CD4-positive, alpha-beta T cell treated with Interleukin-15 for 4 hours (primary cell): ENCODE data around the gene TVP23B.
"Not testable (repeated sequence)": the region's sequence is repeated elsewhere in the genome, so short reads cannot be mapped to it uniquely, and the experiment has no call there.

Experiments used
- DNase-seq: peaks from one replicate; pipeline ENCODE4 v3.0.0-alpha.2; 2020; ENCODE audit warnings: low spot score

TVP23B gene

DNA sequence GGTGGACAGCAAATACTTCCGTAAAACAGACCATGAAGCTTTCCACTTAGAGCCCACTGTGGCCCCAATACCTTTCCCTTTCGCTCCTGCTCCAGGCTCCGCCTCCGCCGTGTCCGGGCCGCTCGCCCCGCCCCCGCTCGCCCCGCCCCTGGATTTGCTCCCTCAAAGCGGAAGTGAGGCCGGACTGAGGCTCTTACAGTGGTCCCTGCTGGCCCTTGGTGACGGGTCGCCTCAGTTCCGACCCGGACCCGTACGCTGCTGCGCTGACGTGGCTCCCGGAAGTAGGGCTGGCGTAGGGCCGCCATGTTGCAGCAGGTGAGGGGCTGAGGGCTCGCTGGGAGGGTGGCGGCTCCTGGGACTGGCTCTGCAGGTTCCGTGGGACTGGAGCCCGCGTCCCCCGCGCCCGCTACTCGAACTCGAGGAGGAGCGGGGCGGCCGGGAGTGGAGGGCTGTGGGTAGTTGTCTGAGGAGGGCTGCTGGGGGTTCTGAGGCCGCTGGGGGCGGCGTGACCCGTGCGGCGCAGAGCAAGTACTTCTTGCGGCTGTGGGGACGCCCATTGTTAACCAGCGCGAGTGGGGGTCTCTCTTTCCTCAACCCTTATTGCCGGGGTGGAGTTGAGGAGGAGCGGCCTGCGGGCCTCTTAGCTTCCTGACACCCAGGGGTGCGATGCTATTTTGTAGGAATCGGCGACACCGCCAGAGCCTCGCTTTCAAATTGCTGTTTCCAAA lies at the start of gene TVP23B:
Gene TVP23B (plus strand): TSS at position 193 of the 728 bp plus-strand sequence. CDS start 111 bp downstream, at position 304.
- peak; percentile 94 for DNase-seq

- DNase-seq: not testable (repeated sequence)
Observed at GRCh38 chr17:18732438-18732837, 48.5 kb upstream of the TVP23B start.

- DNase-seq: not testable (repeated sequence)
Observed at GRCh38 chr17:18733350-18733749, 47.6 kb upstream of the TVP23B start.

DNA sequence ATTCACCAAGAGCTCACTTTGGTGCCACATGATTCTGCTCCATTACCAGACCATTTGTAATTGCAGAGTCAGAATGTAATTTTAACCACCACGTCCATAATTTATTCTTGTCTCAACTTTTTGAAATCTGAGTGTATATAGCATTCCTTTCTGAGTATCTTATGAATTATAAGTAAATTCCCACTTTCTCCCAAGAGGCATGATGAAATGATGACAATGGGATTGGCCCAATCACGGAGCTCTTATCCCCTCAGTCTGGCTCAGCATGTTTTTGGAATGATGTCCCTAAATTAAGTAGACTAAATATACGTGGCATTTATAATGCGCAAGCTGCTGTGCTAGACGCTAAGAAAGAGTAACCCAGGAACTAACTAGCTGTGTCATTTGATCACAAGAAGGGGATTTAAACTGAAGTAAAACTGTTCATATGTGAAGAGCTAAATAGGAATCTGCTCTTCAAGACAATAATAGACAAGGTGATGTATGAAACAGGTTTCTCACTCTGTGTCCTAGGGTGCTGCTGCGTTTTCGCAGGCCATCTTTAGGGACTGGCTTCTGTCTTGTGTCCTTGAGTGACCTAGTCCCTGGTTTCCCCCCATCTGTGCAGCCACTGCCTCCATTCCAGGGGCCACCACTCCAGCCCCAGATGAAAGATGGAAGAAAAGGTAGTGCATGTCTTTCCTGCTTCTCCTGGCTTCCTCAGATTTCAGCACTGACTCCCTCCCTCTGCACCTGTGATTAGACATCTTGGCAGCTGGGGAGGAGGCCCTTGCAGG lies 41.2 kb upstream of the TVP23B start:
- DNase-seq: not testable (repeated sequence)

GRCh38 chr17:18741228-18741627 lies 39.8 kb upstream of the TVP23B start:
- not testable (repeated sequence) for DNase-seq

- not testable (repeated sequence) for DNase-seq
Observed at GRCh38 chr17:18743699-18744421, 37.1 kb upstream of the TVP23B start, which contains the start of gene FBXW10. TSS of gene FBXW10 (plus strand) at chr17:18744054. CDS start at chr17:18744245, 191 bp downstream.

- DNase-seq: not testable (repeated sequence)
Observed at GRCh38 chr17:18744726-18745125, 36.3 kb upstream of the TVP23B start.

DNA sequence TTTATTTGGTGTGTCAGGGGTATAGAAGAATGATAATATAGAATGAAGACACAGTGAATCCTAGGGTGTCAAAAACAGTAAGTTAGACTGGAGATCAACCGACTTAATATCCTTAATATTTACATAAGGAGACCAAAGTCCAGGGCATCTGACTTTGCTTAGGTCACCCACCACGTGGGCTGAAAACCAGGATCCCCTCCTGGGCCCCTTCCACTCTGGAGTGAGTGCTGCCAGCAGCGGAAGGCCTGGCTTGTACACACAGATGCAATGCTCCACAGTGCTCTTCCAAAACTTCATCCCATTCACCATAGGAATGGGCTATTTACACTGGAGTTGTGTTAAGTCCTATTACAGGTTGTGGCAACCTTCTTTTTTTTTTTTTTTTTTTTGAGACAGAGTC lies 34.4 kb upstream of the TVP23B start:
- DNase-seq: not testable (repeated sequence)

DNA sequence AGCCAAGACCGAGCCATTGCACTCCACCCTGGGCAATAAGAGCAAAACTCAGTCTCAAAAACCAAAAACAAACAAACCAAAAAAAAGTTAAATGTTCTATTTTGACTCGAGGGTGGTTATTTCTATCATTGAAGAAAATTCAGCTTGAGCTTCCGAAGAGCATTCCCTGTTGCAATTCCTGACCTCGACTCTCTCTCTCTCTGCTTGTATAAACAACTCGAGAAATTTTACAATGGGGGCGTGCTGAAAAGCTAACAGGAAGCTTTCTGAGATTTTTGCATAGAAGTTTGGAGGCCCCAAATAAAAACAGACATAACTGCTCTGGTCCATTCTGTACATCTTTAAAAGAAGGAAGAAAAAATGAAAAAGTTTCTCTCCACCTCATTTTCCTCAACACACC lies 33.5 kb upstream of the TVP23B start:
- not testable (repeated sequence) for DNase-seq

- not testable (repeated sequence) for DNase-seq
Observed at GRCh38 chr17:18750242-18750641, 30.7 kb upstream of the TVP23B start.

DNA sequence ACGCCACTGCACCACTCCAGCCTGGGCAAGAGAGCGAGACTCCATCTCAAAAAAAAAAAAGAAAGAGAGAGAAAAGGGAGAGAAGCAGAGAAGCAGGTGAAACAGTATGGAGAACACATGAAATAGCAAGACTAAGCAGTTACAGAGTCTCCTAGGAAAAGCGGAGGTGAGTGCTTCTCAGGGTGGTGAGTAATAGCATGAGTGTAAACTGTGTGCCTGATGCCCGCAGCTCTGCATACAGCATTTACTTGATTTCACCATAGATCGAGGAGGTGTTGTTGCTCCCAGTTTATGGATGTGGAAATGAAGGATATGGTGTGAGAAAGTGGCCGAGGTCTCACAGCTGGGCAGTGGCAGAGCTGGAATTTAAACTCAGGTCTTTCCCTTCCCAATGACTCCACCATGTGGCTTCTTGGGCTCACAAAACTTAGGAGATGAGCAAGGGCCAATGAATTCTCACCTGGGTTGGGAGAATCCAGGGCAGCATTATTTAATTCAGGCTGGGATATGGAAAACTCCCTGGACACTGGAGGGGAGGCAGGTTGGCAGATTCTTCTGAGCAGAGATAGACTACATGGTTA lies 27.1 kb upstream of the TVP23B start:
- not testable (repeated sequence) for DNase-seq

GRCh38 chr17:18755969-18756368 lies 25.0 kb upstream of the TVP23B start:
- DNase-seq: not testable (repeated sequence)

DNA sequence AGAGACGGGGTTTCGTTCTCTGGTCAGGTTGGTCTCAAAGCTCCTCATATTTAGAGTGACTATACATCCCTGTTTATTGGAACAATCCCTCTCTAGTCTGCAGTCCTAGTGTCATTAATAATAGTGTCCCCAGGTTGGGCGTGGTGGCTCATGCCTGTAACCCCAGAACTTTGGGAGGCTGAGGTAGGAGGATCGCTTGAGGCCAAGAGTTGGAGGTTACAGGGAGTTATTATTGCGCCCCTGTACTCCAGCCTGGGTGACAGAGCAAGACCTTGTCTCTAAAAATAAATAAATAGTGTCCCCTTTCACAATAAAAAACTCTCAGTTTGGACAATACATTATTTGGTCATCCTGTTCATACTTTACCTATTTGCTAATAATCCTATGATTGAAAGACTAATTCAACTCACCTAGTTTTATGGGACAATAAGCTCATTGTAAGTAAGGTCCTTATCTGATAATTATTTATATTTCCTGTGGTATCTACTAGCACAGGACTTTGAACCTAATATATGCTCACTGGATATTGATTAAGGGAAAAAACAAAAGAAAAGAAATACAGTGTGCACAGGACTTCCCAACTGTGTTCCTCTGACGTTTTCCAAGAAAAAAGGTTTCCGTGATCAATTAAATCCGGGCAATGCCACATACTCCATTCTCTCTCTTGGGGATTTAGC lies 23.5 kb upstream of the TVP23B start:
- not testable (repeated sequence) for DNase-seq

- DNase-seq: not testable (repeated sequence)
Observed at GRCh38 chr17:18758344-18758743, 22.6 kb upstream of the TVP23B start.

- DNase-seq: not testable (repeated sequence)
Observed at GRCh38 chr17:18760221-18760620, 20.8 kb upstream of the TVP23B start.

DNA sequence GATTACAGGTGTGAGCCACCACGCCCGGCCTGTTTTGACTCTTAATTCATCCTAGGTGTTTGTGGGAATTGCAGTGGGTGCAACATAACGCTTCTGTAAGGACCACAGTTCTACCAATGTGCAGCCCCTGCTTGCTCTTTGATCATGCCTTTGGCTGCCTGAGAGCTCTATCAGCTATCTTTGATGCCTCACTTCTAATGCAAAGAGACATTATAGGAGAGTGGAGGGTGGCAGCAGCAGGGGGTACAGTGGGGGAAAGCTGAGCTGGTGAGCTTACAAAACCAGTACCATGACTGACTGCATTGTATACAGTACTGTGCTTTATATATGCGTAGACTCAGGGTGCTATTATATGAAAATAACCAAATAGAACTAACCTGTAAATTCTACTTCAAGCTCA lies 10.4 kb upstream of the TVP23B start:
- DNase-seq: not testable (repeated sequence)

- not testable (repeated sequence) for DNase-seq
Observed at GRCh38 chr17:18771066-18771465, 9.9 kb upstream of the TVP23B start.

GRCh38 chr17:18772471-18772870 lies 8.5 kb upstream of the TVP23B start:
- DNase-seq: no peak

DNA sequence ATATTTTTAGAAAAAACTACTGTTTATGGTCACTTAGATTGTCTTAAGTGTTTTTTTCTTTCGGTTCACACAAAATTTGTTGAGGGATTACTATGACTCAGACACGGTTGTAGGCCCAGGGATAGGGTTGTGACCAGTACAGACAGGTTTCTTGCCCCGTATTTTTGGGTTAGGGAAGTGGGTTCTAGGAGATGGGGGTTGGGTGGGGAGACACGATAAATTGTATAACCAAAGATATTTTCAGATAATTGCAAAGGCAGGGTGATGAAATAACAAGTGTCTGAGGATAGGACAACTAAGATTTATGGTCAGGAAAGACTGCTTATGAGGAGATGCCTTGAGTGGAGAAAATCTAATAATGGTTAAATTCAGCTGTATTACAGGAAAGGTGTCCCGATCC lies 822 bp downstream of the TVP23B start:
- DNase-seq: not testable (repeated sequence)

DNA sequence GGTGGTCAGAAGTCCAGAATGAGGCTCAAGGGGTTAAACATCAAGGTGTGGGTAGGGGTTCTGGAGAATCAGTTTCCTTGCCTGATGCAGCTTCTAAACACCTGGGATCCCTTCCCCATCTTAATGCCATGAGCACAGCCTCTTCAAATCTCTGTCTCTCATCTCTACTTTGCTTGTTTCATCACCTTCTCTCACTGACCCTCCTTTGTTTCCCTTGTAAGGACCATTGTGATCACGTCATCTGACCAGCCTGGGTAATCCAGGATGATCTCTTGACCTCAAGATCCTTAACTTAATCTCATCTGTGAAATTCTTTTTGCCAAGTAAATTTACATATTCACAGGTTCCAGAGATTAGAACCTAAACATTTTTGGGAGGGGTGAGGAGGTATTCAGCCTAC lies 5.0 kb downstream of the TVP23B start:
- DNase-seq: not testable (repeated sequence)

DNA sequence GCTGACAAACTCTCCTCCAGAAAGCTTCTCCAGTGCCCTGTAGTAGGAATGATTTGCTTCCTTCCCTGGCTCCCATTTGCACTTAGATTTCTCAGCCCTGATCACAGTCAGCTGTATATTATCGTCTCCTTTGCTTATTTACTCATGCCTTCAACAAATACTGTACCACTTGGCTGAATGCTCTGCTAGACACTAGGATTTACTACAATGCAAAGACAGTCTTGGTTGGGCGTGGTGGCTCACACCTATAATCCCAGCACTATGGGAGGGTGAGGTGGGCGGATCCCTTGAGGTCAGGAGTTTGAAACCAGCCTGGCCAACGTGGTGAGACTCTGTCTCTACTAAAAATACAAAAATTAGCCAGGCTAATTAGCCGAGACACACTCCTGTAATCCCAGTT lies 5.9 kb downstream of the TVP23B start:
- not testable (repeated sequence) for DNase-seq
